ENCODE data around the gene LMTK2.

The LMTK2 gene

DNA sequence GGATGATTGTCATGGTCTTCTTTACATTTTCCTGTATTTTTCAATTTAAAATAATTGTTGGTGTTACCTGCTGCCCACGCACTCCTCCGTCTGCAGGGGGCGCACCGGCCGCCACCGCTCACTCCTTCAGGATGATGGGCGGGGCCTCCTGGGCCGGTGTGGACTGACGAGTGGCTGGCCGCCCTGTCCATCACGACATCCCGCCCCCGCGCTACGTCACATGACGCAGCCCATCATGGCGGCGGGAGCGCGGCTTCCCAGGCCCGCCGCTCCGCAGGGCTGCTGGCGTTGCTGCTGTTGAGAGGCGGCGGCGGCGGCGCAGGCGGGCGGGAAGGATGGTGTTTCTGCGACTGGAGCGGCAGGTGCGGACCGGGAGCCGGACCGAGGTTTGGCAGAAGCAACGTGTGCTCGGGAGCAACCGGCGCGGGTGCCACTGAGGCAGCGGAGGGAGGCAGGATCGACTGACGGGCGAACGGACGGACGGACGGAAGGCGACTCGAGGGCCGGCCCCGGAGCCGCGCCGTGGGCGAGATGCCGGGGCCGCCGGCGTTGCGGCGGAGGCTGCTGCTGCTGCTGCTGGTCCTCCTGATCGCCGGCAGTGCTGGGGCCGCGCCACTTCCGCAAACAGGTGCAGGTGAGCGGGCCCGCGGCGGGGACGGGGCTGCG lies at the start of gene LMTK2:
TSS of gene LMTK2 (plus strand) at position 216 of the 666 bp plus-strand sequence. CDS start at position 532, 316 bp downstream.
- peak; percentile 94 to 97 for DNase-seq

DNA sequence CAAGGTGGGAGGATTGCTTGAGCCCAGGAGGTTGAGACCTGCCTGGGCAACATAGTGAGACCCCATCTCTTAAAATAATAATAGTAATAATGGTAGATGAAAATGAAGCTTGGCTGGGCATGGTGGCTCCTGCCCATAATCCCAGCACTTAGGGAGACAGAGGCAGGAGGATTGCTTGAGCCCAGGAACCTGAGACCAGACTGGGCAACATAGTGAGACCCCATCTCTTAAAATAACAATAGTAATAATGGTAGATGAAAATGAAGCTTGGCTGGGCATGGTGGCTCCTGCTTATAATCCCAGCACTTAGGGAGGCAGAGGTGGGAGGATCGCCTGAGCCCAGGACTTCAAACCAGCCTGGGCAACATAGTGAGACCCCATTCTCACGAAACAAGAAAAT lies 49.5 kb upstream of the LMTK2 start:
- DNase-seq: no peak

DNA sequence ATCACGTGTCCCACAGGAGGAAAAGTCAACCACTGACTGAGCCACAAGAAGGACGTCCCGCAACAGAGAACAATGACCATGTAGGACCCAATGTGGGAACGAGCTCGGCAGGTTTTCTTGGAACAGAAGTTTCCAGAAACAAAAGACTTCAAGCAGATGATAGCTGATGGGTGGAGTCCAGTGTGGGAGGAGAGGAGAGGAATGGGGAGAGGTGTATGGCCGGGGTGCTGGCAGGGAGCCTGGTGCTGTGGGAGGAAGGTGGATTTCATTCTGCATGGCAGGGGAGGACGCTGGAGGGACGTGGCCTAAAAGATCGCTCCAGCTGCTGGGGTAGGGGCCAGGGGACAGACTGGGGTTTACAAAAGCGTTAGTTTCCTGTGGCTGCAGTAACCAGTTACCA lies 48.5 kb upstream of the LMTK2 start:
- DNase-seq: no peak

GRCh38 chr7:98064233-98064632 lies 42.4 kb upstream of the LMTK2 start:
- no peak for DNase-seq

- no peak for DNase-seq
These were observed 40.5 kb upstream of the LMTK2 start for GRCh38 chr7:98066208-98066607.

DNA sequence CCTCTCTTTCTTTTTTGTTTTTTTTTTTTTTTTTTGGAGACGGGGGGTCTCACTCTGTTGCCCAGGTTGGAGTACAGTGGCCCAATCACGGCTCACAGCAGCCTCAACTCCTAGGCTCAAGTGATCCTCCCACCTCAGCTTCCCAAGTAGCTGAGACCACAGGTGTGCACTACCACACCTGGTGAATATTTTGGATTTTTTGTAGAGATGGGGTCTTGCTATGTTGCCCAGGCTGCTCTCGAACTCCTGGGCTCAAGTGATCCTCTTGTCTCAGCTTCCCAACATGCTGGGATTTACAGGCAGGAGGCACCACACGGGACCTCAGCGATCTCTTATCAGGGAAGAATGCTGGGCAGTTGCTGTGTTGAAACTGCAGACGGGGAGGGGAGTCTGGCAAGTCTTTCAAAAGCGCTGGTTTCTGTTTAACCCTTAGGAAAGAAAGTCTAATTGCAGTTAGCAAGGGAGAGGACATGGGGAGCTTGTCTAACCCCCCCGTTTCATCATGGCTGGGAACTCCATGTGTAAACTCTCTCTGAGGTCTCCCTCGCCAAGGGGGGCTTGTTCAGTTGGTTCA lies 39.6 kb upstream of the LMTK2 start:
- DNase-seq: no peak

DNA sequence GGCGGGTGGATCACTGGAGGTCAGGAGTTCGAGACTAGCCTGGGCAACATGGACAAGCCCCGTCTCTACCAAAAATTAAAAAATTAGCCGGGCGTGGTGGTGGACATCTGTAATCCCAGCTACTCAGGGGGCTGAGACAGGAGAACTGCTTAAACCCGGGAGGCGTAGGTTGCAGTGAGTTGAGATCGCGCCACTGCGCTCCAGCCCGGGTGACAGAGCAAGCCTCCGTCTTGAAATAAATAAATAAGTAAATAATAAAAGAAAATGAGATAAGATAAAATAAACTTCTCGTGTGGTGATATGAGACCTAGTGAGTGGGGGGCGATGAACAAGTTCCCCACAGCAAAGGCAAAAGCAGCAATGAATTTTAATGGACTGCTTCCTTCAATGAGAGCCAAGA lies 33.6 kb upstream of the LMTK2 start:
- DNase-seq: no peak

DNA sequence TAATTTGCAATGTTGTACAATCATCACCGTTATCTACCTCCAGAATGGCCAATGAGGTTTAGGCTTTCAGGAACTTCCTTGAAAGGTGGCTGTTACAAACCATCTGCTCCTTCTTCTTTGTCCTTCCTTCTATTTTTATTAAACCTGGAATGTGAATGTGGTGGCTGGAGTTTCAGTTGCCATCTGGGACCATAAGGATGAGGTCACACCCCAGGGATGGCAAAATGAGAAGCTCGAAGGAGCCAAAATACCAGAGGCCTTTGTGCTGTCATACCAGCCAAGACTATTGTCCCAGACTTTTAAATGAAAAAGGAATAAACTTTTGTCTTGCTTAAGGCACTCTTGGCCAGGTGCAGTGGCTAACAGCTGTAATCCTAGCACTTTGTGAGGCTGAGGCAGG lies 30.9 kb upstream of the LMTK2 start:
- DNase-seq: no peak

GRCh38 chr7:98077762-98078161 lies 28.9 kb upstream of the LMTK2 start:
- DNase-seq: no peak

DNA sequence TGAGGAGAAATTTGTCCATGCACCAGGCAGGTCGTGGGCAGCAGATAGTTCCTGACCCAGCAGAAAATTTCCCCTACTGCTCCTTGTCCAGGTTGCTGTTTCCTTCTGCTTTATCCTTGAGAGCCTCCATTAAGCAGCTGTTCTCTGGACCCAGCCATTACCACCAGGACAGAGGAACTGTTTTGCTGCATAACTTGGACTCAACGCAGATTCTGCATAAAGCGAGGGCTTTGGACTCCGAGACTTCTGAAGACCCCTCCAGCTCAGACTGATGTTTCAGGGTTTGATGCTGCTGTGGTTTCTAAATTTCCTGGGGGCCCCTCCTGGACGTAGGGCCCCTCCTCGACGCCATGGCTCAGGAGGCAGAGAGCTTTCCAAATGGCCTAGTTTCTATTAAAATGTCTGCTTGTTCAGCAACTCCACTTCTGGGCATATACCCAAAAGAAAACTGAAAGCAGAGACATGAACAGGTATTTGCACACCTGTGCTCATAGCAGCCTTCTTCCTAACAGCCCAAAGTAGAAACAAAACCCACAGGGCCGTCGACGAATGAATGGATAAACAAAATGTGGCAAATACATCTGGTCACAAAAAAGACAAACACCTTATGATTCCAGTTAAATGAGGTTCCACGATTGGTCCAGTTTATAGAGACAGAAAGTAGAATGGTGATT lies 28.3 kb upstream of the LMTK2 start:
- DNase-seq: no peak

DNA sequence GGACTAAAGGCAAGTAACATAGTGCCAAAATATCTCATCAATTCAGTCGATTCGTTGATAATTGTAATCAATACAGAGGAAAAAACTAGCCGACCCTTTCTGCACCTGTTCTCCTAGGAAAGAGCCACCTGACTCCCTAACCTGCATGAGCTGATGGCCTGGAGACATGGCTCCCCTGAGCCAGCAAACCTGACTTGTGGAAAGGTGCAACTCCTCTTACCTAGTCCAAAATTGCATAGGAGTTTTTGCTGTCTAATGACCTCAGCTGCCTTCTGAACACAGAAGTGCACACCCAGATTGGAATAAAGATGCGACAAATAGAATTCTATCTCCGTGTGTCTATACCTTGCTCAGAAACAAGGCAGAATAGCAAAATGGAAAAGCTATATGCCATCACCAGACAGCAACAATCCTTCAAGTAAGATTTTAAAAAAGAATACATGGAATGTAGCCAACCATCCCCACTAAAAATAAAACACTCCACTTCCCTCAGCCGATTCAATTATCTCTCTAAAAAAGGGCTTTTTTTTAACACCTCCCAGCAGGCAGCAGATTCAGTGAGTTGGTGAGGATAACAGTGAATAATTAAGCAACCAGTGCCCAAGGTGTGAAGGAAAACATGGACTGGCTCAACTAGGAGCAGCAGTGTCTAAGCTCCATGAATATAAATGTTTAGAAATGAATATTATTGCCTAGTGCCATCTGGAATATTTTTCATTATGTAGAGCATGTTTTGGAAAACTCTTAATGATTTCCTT lies 26.6 kb upstream of the LMTK2 start:
- no peak for DNase-seq

DNA sequence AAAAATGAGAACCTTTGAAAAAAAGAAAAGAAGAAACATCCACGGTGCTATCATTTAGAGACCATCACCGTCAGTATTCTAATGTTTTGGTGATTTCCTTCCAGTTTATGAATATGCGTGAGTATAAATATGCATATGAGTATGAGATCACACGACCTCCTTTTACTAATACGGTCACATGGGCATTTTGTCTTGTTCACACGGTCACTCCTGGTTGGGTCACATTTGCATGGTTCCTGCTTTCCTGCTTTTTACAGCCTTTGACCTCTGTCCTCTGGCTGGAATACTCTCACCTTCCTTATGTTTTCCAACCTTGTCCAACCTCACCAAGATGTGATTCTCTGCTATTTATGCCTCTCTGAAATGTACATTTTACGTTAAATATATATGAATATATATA lies 25.3 kb upstream of the LMTK2 start:
- no peak for DNase-seq

DNA sequence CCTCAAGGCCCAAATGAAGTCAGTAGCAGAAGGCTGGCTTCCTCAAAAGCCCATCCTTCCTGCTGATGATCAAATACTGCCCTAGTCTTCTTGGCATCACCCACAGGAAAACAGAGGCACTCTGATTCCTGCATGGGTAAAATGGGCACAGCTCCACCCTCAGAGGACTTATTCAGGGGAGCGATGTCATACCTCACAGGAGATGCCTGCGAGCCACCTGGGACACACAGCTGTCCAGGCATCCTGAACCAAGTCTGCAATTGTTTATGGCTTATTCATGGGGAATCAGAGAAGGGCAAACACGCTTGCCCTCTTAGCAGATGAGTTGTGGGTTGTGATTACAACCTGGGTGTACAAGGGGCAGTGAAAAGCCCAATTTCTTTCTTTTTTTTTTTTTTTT lies 22.0 kb upstream of the LMTK2 start:
- no peak for DNase-seq

GRCh38 chr7:98085674-98086073 lies 21.0 kb upstream of the LMTK2 start:
- DNase-seq: no peak

- DNase-seq: no peak
These were observed 20.4 kb upstream of the LMTK2 start for GRCh38 chr7:98086281-98086718.

DNA sequence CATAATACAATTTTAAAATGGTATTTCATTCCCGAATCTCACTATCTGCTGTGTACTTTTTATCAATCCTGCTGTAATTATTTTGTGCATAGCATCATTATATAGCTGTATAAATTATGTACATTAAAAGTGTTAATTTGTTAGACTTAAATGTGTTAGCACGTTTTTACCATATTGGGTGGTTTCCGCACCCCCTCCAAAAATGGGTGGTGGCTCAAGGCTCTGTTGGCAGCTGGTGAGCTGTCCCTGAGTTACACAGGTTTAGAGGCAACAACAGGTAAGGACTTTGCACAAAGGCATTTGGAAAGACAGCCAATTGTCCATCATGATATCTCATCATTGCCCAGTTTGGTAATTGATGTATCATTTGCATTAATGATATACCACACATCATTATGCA lies 18.6 kb upstream of the LMTK2 start:
- DNase-seq: no peak

- DNase-seq: no peak
These were observed 16.5 kb upstream of the LMTK2 start for GRCh38 chr7:98090116-98090515.

DNA sequence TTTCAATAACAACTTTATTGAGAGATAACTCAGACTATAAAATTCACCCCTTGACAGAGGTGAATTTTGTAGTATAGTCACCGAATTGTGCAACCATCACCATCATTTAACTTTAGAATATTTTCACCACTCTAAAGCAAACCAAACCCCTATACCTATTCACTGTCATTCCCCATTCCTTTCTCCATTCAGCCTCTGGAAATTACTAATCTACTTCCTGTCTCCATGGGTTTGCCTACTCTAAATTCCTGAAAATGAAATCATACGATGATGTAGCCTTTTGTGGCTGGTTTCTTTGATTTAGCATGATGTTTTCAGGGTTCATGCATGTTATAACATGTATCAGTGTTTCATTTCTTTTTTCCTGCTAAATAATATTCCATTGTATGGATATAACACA lies 15.6 kb upstream of the LMTK2 start:
- no peak for DNase-seq

DNA sequence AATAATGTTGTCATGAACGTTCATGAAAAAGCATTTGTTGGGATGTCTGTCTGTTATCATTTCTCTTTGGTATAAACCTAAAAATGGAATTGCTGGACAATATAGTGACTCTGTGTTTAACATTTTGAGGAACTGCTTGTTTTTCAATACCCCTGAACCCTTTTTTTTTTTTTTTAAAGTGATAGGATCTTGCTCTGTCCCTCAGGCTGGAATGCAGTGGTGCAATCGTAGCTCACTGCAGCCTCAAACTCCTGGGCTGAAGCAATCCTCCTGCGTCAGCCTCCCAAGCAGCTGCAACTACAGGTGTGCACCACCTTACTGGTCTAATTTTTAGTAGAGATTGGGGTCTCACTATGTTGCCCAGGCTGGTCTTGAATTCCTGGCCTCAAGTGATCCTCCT lies 15.1 kb upstream of the LMTK2 start:
- no peak for DNase-seq

GRCh38 chr7:98097042-98097645 lies 9.5 kb upstream of the LMTK2 start:
- DNase-seq: no peak

- no peak for DNase-seq
These were observed 6.6 kb upstream of the LMTK2 start for GRCh38 chr7:98100088-98100487.

- DNase-seq: no peak
These were observed 4.5 kb upstream of the LMTK2 start for GRCh38 chr7:98102170-98102569.

GRCh38 chr7:98105942-98106544 lies 619 bp upstream of the LMTK2 start:
- DNase-seq: no peak
